ENCODE results near the gene BCAR1.
A peak's percentile ranks its signal among the peaks of the same experiment; 100 is the strongest.

BCAR1 gene

GRCh38 chr16:75258807-75259141, 7.3 kb upstream of the BCAR1 start:
- Histone ChIP-seq H3K4me3 (ENCODE audit: low read length) (no peak overlapping the region), H3K36me3 (ENCODE audit: control insufficient read depth, insufficient read depth, low read length) (no peaks in the 10 kb centered on the region), H3K9ac (ENCODE audit: low read length) (no peak overlapping the region), H3K27ac (ENCODE audit: low read depth, low read length) (no peak overlapping the region), H3K4me1 (ENCODE audit: control insufficient read depth, insufficient read depth, low read length) (peaks cover 59% of the 10 kb centered on the region), H3K27me3 (ENCODE audit: control insufficient read depth, insufficient read depth, low read length) (no peaks in the 10 kb centered on the region)

- Histone ChIP-seq H3K4me1 (ENCODE audit: control insufficient read depth, insufficient read depth, low read length) (peaks cover 59% of the 10 kb centered on the region), H3K9ac (ENCODE audit: low read length) (no peak overlapping the region), H3K27me3 (ENCODE audit: control insufficient read depth, insufficient read depth, low read length) (no peaks in the 10 kb centered on the region), H3K36me3 (ENCODE audit: control insufficient read depth, insufficient read depth, low read length) (no peaks in the 10 kb centered on the region), H3K4me3 (ENCODE audit: low read length) (no peak overlapping the region), H3K27ac (ENCODE audit: low read depth, low read length) (no peak overlapping the region)
Measured at GRCh38 chr16:75257886-75258806, 6.7 kb upstream of the BCAR1 start.

GRCh38 chr16:75256696-75257343, 5.4 kb upstream of the BCAR1 start:
- Histone ChIP-seq H3K27ac (ENCODE audit: low read depth, low read length) (peak overlapping the region; percentile 51), H3K36me3 (ENCODE audit: control insufficient read depth, insufficient read depth, low read length) (no peaks in the 10 kb centered on the region), H3K9ac (ENCODE audit: low read length) (no peak overlapping the region), H3K4me3 (ENCODE audit: low read length) (peak overlapping the region; percentile 28), H3K4me1 (ENCODE audit: control insufficient read depth, insufficient read depth, low read length) (peaks cover 59% of the 10 kb centered on the region), H3K27me3 (ENCODE audit: control insufficient read depth, insufficient read depth, low read length) (no peaks in the 10 kb centered on the region)

DNA sequence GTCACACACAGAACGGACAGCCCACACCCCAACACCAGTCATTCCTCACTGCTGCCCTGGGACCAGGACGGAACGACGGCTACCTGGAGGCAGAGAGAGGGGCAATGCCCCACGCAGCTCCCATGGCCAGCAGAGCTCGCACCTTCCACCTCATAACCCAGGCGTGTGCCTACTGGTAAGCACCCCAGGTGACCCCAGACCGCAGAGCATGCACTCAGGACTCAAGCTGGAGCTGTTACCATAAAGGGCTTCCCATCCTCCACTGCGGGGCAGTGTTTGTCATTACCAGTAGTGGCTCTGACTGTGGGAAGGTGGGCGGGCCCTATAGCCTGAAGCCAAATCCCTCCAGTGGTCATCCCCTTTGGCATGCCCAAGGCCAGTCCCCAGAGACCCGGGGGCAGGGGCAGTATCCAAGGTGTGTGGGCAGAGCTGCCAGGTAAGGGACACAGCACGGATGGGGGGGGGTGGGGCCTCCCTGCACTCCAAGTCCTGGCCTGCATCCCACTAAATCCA, 4.7 kb upstream of the BCAR1 start:
- Histone ChIP-seq H3K4me3 (ENCODE audit: low read length) (no peak overlapping the region), H3K9ac (ENCODE audit: low read length) (no peak overlapping the region), H3K27ac (ENCODE audit: low read depth, low read length) (peak overlapping the region; percentile 51), H3K27me3 (ENCODE audit: control insufficient read depth, insufficient read depth, low read length) (no peaks in the 10 kb centered on the region), H3K4me1 (ENCODE audit: control insufficient read depth, insufficient read depth, low read length) (peaks cover 60% of the 10 kb centered on the region), H3K36me3 (ENCODE audit: control insufficient read depth, insufficient read depth, low read length) (no peaks in the 10 kb centered on the region)

DNA sequence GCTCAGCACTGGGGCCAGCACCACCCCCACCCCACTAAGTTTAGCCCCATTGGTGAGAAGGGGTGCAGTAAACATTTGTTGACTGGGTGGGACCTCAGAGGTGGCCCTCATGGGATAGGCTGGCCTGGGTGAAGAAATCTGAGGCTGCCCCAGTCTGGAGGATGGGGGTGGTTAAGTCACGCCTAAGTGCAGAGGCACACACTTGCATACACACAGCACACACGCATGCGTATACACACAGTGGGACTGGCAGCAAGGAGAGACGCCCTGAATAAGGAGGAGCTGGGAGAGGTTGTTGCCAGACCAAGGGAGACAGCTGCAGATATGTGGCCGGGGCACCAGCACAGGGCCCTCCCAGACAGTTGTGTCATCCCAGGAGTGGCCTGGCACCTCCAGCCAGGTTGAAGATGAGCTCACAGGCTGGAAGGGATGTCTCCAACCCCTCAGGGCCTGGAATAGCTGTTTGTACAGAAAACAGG, 3.0 kb upstream of the BCAR1 start:
- no peaks in the 10 kb centered on the region for H3K27me3 ChIP-seq (ENCODE audit: control insufficient read depth, insufficient read depth, low read length)
- no peaks in the 10 kb centered on the region for H3K36me3 ChIP-seq (ENCODE audit: control insufficient read depth, insufficient read depth, low read length)
- H3K27ac ChIP-seq (ENCODE audit: low read depth, low read length) = peak overlapping the region; percentile 33
- no peak overlapping the region for H3K4me3 ChIP-seq (ENCODE audit: low read length)
- peaks cover 62% of the 10 kb centered on the region for H3K4me1 ChIP-seq (ENCODE audit: control insufficient read depth, insufficient read depth, low read length)
- no peak overlapping the region for H3K9ac ChIP-seq (ENCODE audit: low read length)

DNA sequence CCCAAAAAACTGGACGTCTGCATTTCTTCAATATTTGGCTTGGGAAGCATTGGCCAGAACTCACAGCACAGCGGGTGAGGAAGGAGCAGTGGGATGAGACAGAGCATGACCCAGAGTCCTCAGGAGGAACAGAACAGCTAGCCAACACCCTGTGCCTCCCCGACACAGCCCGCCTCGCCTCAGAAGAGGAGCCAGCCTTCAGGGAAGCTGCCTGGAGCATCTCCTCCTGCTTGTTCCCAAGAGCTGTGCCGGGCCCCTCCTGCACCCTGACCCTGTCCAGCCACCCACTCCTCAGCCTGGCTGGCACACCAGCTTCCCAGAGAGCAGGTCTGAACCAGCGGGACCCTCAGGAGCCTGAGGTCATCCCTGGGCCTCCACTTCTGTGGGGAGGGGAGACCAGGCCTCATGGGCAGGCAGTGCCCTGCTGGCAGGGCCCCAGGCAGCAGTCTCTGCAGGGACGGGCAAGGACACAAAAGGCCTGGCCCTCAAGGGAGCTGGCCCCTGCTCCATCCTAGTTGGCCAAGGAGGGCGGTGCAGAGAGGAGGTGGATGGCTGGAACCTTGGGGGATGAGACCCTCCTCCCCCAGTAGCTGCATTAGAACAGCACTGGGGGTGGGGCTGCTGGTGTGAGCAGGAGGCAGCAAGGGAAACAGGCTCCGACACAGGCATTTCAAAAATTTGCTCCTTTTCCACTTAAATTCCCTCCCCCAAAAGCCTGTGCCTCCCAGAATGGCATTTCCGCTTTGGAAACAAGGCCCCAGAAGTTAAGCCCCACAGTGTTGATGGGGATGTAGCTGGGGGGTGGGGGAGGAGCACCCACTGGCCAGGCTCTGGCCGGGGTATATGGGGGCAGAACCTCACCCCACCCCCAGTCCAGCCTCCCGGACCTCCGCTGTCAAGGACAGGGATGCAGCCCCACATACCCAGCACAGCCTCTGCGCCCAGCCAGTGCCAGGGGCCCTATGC, 1.8 kb upstream of the BCAR1 start:
- no peak overlapping the region for H3K9ac ChIP-seq (ENCODE audit: low read length)
- peak overlapping the region; percentile 82 for H3K27ac ChIP-seq (ENCODE audit: low read depth, low read length)
- no peaks in the 10 kb centered on the region for H3K36me3 ChIP-seq (ENCODE audit: control insufficient read depth, insufficient read depth, low read length)
- H3K27me3 ChIP-seq (ENCODE audit: control insufficient read depth, insufficient read depth, low read length) = no peaks in the 10 kb centered on the region
- no peak overlapping the region for H3K4me3 ChIP-seq (ENCODE audit: low read length)
- H3K4me1 ChIP-seq (ENCODE audit: control insufficient read depth, insufficient read depth, low read length) = peaks cover 61% of the 10 kb centered on the region

- no peak overlapping the region for H3K9ac ChIP-seq (ENCODE audit: low read length)
- no peaks in the 10 kb centered on the region for H3K36me3 ChIP-seq (ENCODE audit: control insufficient read depth, insufficient read depth, low read length)
- no peaks in the 10 kb centered on the region for H3K27me3 ChIP-seq (ENCODE audit: control insufficient read depth, insufficient read depth, low read length)
- H3K4me1 ChIP-seq (ENCODE audit: control insufficient read depth, insufficient read depth, low read length) = peaks cover 54% of the 10 kb centered on the region
- peak overlapping the region; percentile 82 for H3K27ac ChIP-seq (ENCODE audit: low read depth, low read length)
- peak overlapping the region; percentile 40 for H3K4me3 ChIP-seq (ENCODE audit: low read length)
Measured at GRCh38 chr16:75252049-75252864, 833 bp upstream of the BCAR1 start.

DNA sequence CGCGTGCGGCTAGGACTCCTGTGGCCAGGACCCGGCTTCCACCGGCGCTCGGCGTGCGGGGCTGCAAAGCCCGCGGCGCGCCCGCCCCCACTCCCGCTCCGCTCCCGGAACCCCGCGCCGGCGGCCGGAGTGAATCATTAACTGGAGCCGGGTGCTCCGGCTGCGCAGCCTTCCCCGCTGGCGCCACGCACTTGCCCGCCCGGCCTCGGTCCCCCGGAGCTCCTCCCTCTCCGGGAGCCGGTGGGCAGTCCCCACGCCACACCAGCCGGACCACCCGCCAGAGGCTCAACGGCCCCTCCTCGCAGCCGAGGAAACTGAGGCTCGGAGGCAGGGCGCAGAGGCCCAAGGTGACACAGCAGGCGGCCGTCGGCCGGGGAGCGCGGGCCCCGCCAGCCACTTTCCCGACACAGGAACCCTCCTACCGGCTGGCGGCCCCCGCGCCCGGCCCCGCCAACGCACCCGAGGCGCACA, 580 bp downstream of the BCAR1 start:
- Histone ChIP-seq H3K4me1 (ENCODE audit: control insufficient read depth, insufficient read depth, low read length) (peaks cover 42% of the 10 kb centered on the region), H3K27ac (ENCODE audit: low read depth, low read length) (peak overlapping the region; percentile 58), H3K27me3 (ENCODE audit: control insufficient read depth, insufficient read depth, low read length) (no peaks in the 10 kb centered on the region), H3K36me3 (ENCODE audit: control insufficient read depth, insufficient read depth, low read length) (no peaks in the 10 kb centered on the region), H3K4me3 (ENCODE audit: low read length) (peak overlapping the region; percentile 68), H3K9ac (ENCODE audit: low read length) (no peak overlapping the region)

- Histone ChIP-seq H3K9ac (ENCODE audit: low read length) (peak overlapping the region; percentile 35), H3K36me3 (ENCODE audit: control insufficient read depth, insufficient read depth, low read length) (no peaks in the 10 kb centered on the region), H3K4me3 (ENCODE audit: low read length) (peak overlapping the region; percentile 68), H3K4me1 (ENCODE audit: control insufficient read depth, insufficient read depth, low read length) (peaks cover 45% of the 10 kb centered on the region), H3K27ac (ENCODE audit: low read depth, low read length) (no peak overlapping the region), H3K27me3 (ENCODE audit: control insufficient read depth, insufficient read depth, low read length) (no peaks in the 10 kb centered on the region)
Measured at GRCh38 chr16:75250089-75250808, 1.2 kb downstream of the BCAR1 start.

DNA sequence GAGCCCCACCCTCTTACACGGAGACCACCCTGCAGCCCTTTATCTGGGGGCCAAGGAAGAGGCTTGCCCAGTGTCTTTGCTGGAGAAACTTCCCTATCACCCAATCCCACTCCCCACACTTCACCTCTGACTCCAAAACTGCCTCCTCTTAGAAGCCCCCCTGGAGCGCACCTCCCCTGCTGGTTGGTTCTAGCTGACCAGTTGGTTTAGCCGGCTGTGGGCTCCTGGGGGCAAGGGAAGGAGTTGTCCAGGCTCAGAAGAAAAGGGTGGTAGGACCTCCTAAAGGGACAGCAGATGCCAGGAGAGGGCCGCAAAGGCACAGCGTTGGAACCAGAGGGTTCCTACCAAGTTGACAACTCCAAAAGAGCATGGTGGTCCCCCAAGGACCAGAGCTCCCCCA, 2.0 kb downstream of the BCAR1 start:
- Histone ChIP-seq H3K27me3 (ENCODE audit: control insufficient read depth, insufficient read depth, low read length) (no peaks in the 10 kb centered on the region), H3K36me3 (ENCODE audit: control insufficient read depth, insufficient read depth, low read length) (no peaks in the 10 kb centered on the region), H3K4me1 (ENCODE audit: control insufficient read depth, insufficient read depth, low read length) (peaks cover 47% of the 10 kb centered on the region), H3K9ac (ENCODE audit: low read length) (peak overlapping the region; percentile 35), H3K4me3 (ENCODE audit: low read length) (peak overlapping the region; percentile 68), H3K27ac (ENCODE audit: low read depth, low read length) (no peak overlapping the region)

Measured in rectal smooth muscle tissue (tissue), 1 donor.